ENCODE results near the gene RALGPS1. TPM values are rescaled to one million over a fixed set of nuclear protein-coding genes. Genes with fewer than 3 reads are reported as not detected.

Gene RALGPS1
- total RNA-seq, 1 experiment from 2014 or later, result 0.03 TPM

- peak; percentile 31 for DNase-seq
- Histone ChIP-seq H3K27me3 (peaks cover 16% of the 10 kb centered on the region), H3K36me3 (no peaks in the 10 kb centered on the region; the same call in 1 of the 2 replicates), H3K9me3 (no peaks in the 10 kb centered on the region), H3K4me3 (peak overlapping the region; percentile 65)
Observed at GRCh38 chr9:127225801-127226625, 311.4 kb downstream of the RALGPS1 start.

- no peak for DNase-seq
- H3K36me3 ChIP-seq, result no peaks in the 10 kb centered on the region; the same call in 1 of the 2 replicates
- no peaks in the 10 kb centered on the region for H3K9me3 ChIP-seq
- no peak overlapping the region for H3K4me3 ChIP-seq
- no peaks in the 10 kb centered on the region for H3K27me3 ChIP-seq
Observed at GRCh38 chr9:127229691-127230417, 315.3 kb downstream of the RALGPS1 start.

- Histone ChIP-seq H3K4me3 (no peak overlapping the region), H3K9me3 (no peaks in the 10 kb centered on the region), H3K36me3 (no peaks in the 10 kb centered on the region; the same call in 1 of the 2 replicates), H3K27me3 (no peaks in the 10 kb centered on the region)
- no peak for DNase-seq
Observed at GRCh38 chr9:127231666-127232065, 317.1 kb downstream of the RALGPS1 start.

- Histone ChIP-seq H3K27me3 (no peaks in the 10 kb centered on the region), H3K9me3 (no peaks in the 10 kb centered on the region), H3K36me3 (no peaks in the 10 kb centered on the region), H3K4me3 (no peak overlapping the region)
- no peak for DNase-seq
Observed at GRCh38 chr9:127232833-127233549, 318.4 kb downstream of the RALGPS1 start.

- no peaks in the 10 kb centered on the region for H3K36me3 ChIP-seq
- no peak overlapping the region for H3K4me3 ChIP-seq
- no peaks in the 10 kb centered on the region for H3K9me3 ChIP-seq
- DNase-seq, result no peak
- H3K27me3 ChIP-seq, result no peaks in the 10 kb centered on the region
Observed at GRCh38 chr9:127233550-127233949, 319.0 kb downstream of the RALGPS1 start.

GRCh38 chr9:127233989-127234388 lies 319.4 kb downstream of the RALGPS1 start:
- H3K9me3 ChIP-seq, result no peaks in the 10 kb centered on the region
- no peaks in the 10 kb centered on the region for H3K27me3 ChIP-seq
- no peaks in the 10 kb centered on the region for H3K36me3 ChIP-seq
- DNase-seq, result no peak
- no peak overlapping the region for H3K4me3 ChIP-seq

GRCh38 chr9:127237801-127238200 lies 323.2 kb downstream of the RALGPS1 start:
- H3K9me3 ChIP-seq, result no peaks in the 10 kb centered on the region
- no peak overlapping the region for H3K4me3 ChIP-seq
- DNase-seq, result no peak
- no peaks in the 10 kb centered on the region for H3K36me3 ChIP-seq
- no peaks in the 10 kb centered on the region for H3K27me3 ChIP-seq

GRCh38 chr9:127241354-127241753 lies 326.8 kb downstream of the RALGPS1 start:
- no peaks in the 10 kb centered on the region for H3K27me3 ChIP-seq
- H3K36me3 ChIP-seq, result no peaks in the 10 kb centered on the region
- H3K9me3 ChIP-seq, result no peaks in the 10 kb centered on the region
- DNase-seq, result no peak
- H3K4me3 ChIP-seq, result no peak overlapping the region

GRCh38 chr9:127244609-127245601 lies 330.3 kb downstream of the RALGPS1 start:
- peak; percentile 98 for DNase-seq
- no peaks in the 10 kb centered on the region for H3K36me3 ChIP-seq
- peak overlapping the region; percentile 67 for H3K4me3 ChIP-seq
- H3K9me3 ChIP-seq, result no peaks in the 10 kb centered on the region
- H3K27me3 ChIP-seq, result no peaks in the 10 kb centered on the region

- no peak for DNase-seq
- no peaks in the 10 kb centered on the region for H3K36me3 ChIP-seq
Observed at GRCh38 chr9:127245637-127246164, 331.1 kb downstream of the RALGPS1 start.

GRCh38 chr9:127248241-127248640 lies 333.7 kb downstream of the RALGPS1 start:
- H3K9me3 ChIP-seq, result no peaks in the 10 kb centered on the region
- H3K4me3 ChIP-seq, result no peak overlapping the region
- H3K27me3 ChIP-seq, result no peaks in the 10 kb centered on the region
- DNase-seq, result no peak
- no peaks in the 10 kb centered on the region for H3K36me3 ChIP-seq

More at GRCh38 chr9:127245637-127246164, 331.1 kb downstream of the RALGPS1 start:
- no peaks in the 10 kb centered on the region for H3K27me3 ChIP-seq
- H3K4me3 ChIP-seq, result peak overlapping the region; percentile 67
- H3K9me3 ChIP-seq, result no peaks in the 10 kb centered on the region

- no peaks in the 10 kb centered on the region for H3K9me3 ChIP-seq
- H3K27me3 ChIP-seq, result no peaks in the 10 kb centered on the region
- no peak for DNase-seq
- H3K4me3 ChIP-seq, result no peak overlapping the region
- no peaks in the 10 kb centered on the region for H3K36me3 ChIP-seq
Observed at GRCh38 chr9:127249877-127250276, 335.3 kb downstream of the RALGPS1 start.

GRCh38 chr9:127250896-127251391 lies 336.4 kb downstream of the RALGPS1 start:
- H3K4me3 ChIP-seq, result no peak overlapping the region
- H3K36me3 ChIP-seq, result no peaks in the 10 kb centered on the region
- no peak for DNase-seq
- no peaks in the 10 kb centered on the region for H3K27me3 ChIP-seq
- H3K9me3 ChIP-seq, result no peaks in the 10 kb centered on the region

- H3K9me3 ChIP-seq, result no peaks in the 10 kb centered on the region
- no peak overlapping the region for H3K4me3 ChIP-seq
- DNase-seq, result no peak
- no peaks in the 10 kb centered on the region for H3K36me3 ChIP-seq
- H3K27me3 ChIP-seq, result no peaks in the 10 kb centered on the region
Observed at GRCh38 chr9:127252410-127253318, 338.1 kb downstream of the RALGPS1 start.

- DNase-seq, result no peak
- no peaks in the 10 kb centered on the region for H3K36me3 ChIP-seq
- no peaks in the 10 kb centered on the region for H3K9me3 ChIP-seq
- no peak overlapping the region for H3K4me3 ChIP-seq
- no peaks in the 10 kb centered on the region for H3K27me3 ChIP-seq
Observed at GRCh38 chr9:127253446-127253845, 338.9 kb downstream of the RALGPS1 start.
